ENCODE results near the gene WDR73.
"Not testable (repeated sequence)": the region's sequence is repeated elsewhere in the genome, so short reads cannot be mapped to it uniquely, and the experiment has no call there.

The WDR73 gene

GRCh38 chr15:84653910-84654688, at the start of gene WDR73:
Gene WDR73, minus strand, starts transcription at chr15:84654283. Its CDS starts 9 bp downstream, at chr15:84654274.
- peak; percentile 79 to 95 for DNase-seq

GRCh38 chr15:84703808-84704207, 49.7 kb upstream of the WDR73 start:
- DNase-seq: no peak

GRCh38 chr15:84702961-84703482, 48.9 kb upstream of the WDR73 start:
- no peak for DNase-seq

GRCh38 chr15:84699538-84700191, 45.6 kb upstream of the WDR73 start:
- no peak for DNase-seq

- no peak for DNase-seq
These were observed 43.3 kb upstream of the WDR73 start for GRCh38 chr15:84697236-84697990.

GRCh38 chr15:84696757-84697156, 42.7 kb upstream of the WDR73 start:
- DNase-seq: no peak

GRCh38 chr15:84690342-84690741, 36.3 kb upstream of the WDR73 start:
- DNase-seq: no peak

- no peak for DNase-seq
These were observed 35.8 kb upstream of the WDR73 start for GRCh38 chr15:84689858-84690257.

- not testable (repeated sequence) for DNase-seq
These were observed 32.4 kb upstream of the WDR73 start for GRCh38 chr15:84686446-84686845.

GRCh38 chr15:84685304-84685703, 31.2 kb upstream of the WDR73 start:
- DNase-seq: no peak

- no peak for DNase-seq
These were observed 30.0 kb upstream of the WDR73 start for GRCh38 chr15:84684092-84684491.

GRCh38 chr15:84681831-84682230, 27.7 kb upstream of the WDR73 start:
- no peak for DNase-seq

- DNase-seq: no peak
These were observed 17.1 kb upstream of the WDR73 start for GRCh38 chr15:84671211-84671610.

GRCh38 chr15:84669726-84670125, 15.6 kb upstream of the WDR73 start:
- no peak for DNase-seq

GRCh38 chr15:84668221-84668982, 14.3 kb upstream of the WDR73 start:
- no peak for DNase-seq

GRCh38 chr15:84666373-84666772, 12.3 kb upstream of the WDR73 start:
- DNase-seq: no peak

- no peak for DNase-seq
These were observed 6.9 kb upstream of the WDR73 start for GRCh38 chr15:84661001-84661400.

- no peak for DNase-seq
These were observed 6.1 kb upstream of the WDR73 start for GRCh38 chr15:84659904-84660781.

- no peak for DNase-seq
These were observed 4.8 kb upstream of the WDR73 start for GRCh38 chr15:84658788-84659411.

GRCh38 chr15:84658080-84658787, 4.2 kb upstream of the WDR73 start, which contains the start of gene NMB:
Gene NMB, minus strand, starts transcription at chr15:84658199. Its CDS starts 47 bp downstream, at chr15:84658152.
- DNase-seq: peak; percentile 47 to 80
